Keratinocyte (primary cell): ENCODE results near the gene PACSIN2. TPM values are rescaled to one million over a fixed set of nuclear protein-coding genes. Genes with fewer than 3 reads are reported as not detected.

Experiments
- DNase-seq: peaks from one replicate; pipeline ENCODE4 v3.0.0-alpha.2; 2011; ENCODE audit warnings: low read depth, missing footprints, low spot score
- FAIRE-seq: peaks from 2 replicates; lab custom pipeline; 2011; peaks lifted over from hg19 to GRCh38; lab: Jason Lieb, UNC
- H2AFZ ChIP-seq: 2 replicates; pipeline ENCODE4 v1.6.0; 2012; ENCODE audit warnings: low read length, control low read depth, inconsistent platforms; ENCODE audit not compliant: control insufficient read depth
- H3K27ac ChIP-seq: 2 replicates; pipeline ENCODE4 v1.5.1; 2011; ENCODE audit warnings: low read length; ENCODE audit not compliant: control insufficient read depth, insufficient read depth
- H3K27me3 ChIP-seq: 3 replicates; pipeline ENCODE4 v1.6.0; 2011; ENCODE audit warnings: low read length; ENCODE audit not compliant: control insufficient read depth, insufficient read depth; ENCODE audit errors: extremely low read depth
- H3K36me3 ChIP-seq, 2 experiments: 2 replicates in 1 of 2; 3 replicates in 1 of 2; pipeline ENCODE4 v1.5.1; 2011; ENCODE audit warnings: low read length in 2 of 2, mild to moderate bottlenecking in 1 of 2; ENCODE audit not compliant: control insufficient read depth in 2 of 2, insufficient read depth in 2 of 2; ENCODE audit errors: extremely low read depth in 1 of 2
- H3K4me1 ChIP-seq: 3 replicates; pipeline ENCODE4 v1.5.1; 2011; ENCODE audit warnings: low read length; ENCODE audit not compliant: control insufficient read depth, insufficient read depth; ENCODE audit errors: extremely low read depth
- H3K4me2 ChIP-seq: 3 replicates; pipeline ENCODE4 v1.6.0; 2011; ENCODE audit warnings: low read depth, low read length; ENCODE audit not compliant: control insufficient read depth, insufficient read depth; ENCODE audit errors: extremely low read depth
- H3K4me3 ChIP-seq, 3 experiments: fragments of 200-600 bp in 1 of 3; sonication (generic) in 1 of 3; 2 replicates in 2 of 3; 3 replicates in 1 of 3; pipeline ENCODE4 v1.5.1; 2011 to 2016; ENCODE audit warnings: low read length in 3 of 3, mild to moderate bottlenecking in 3 of 3, control low read depth in 2 of 3, inconsistent platforms in 1 of 3, low read depth in 1 of 3, mixed read lengths in 1 of 3, mixed run types in 1 of 3, moderate library complexity in 1 of 3; ENCODE audit not compliant: control insufficient read depth in 2 of 3, insufficient read depth in 2 of 3; ENCODE audit errors: extremely low read depth in 1 of 3
- H3K79me2 ChIP-seq: 2 replicates; pipeline ENCODE4 v1.6.0; 2012; ENCODE audit warnings: low read length; ENCODE audit not compliant: control insufficient read depth, insufficient read depth
- H3K9ac ChIP-seq: 3 replicates; pipeline ENCODE4 v1.6.0; 2011; ENCODE audit warnings: low read length; ENCODE audit not compliant: control insufficient read depth, insufficient read depth; ENCODE audit errors: extremely low read depth
- H3K9me1 ChIP-seq: 3 replicates; pipeline ENCODE4 v1.6.0; 2011; ENCODE audit warnings: low read length; ENCODE audit not compliant: control insufficient read depth, insufficient read depth; ENCODE audit errors: extremely low read depth
- H3K9me3 ChIP-seq: 2 replicates; pipeline ENCODE4 v1.5.1; 2012; ENCODE audit warnings: low read depth, low read length; ENCODE audit not compliant: control insufficient read depth
- H4K20me1 ChIP-seq: 3 replicates; pipeline ENCODE4 v1.6.0; 2011; ENCODE audit warnings: low read length; ENCODE audit not compliant: control insufficient read depth, insufficient read depth; ENCODE audit errors: extremely low read depth
- CTCF ChIP-seq, 3 experiments: IDR thresholded peaks in 1 of 3; conservative IDR thresholded peaks in 1 of 3; optimal IDR thresholded peaks in 1 of 3; 2 replicates in 2 of 3; 3 replicates in 1 of 3; pipeline versions ENCODE3 to v1.5.1; 2011; ENCODE audit warnings: low read length in 3 of 3, mild to moderate bottlenecking in 3 of 3, moderate library complexity in 2 of 3, control low read depth in 1 of 3, inconsistent platforms in 1 of 3; ENCODE audit not compliant: insufficient read depth in 2 of 3; ENCODE audit errors: extremely low read depth in 1 of 3
- EZH2 ChIP-seq: IDR thresholded peaks from one replicate; pipeline ENCODE4 v1.6.1; 2012; ENCODE audit warnings: inconsistent platforms, mild to moderate bottlenecking, low read length, moderate library complexity
- dilution Hi-C: fragments of 300-500 bp; cut with MboI; formaldehyde crosslinking; loops from one replicate; pipeline ENCODE4 v1.7.0; 2020; ENCODE audit warnings: low sequenced_read_pairs; ENCODE audit not compliant: extremely low pct_ligation_motif_present
- polyA plus RNA-seq, 5 experiments: library from polyadenylated mRNA; depleted of rRNA in 3 of 5; stranded (reverse) in 3 of 5; stranded (forward) in 1 of 5; unstranded in 1 of 5; fragments of >200 nt; gene quantifications; 1 replicate in 1 of 5; 2 replicates in 3 of 5; 3 replicates in 1 of 5; pipeline versions ENCODE4 v1.2.1 to v1.2.3, GENCODE V29; 2011 to 2012; ENCODE audit warnings: missing spikeins in 2 of 5, low read depth in 1 of 5, low replicate concordance in 1 of 5

Gene PACSIN2
- polyA plus RNA-seq, 1 donor (not counting 4 experiments of a cell fraction or from before 2014, with no cell fraction given), result 55.5 TPM

GRCh38 chr22:42945736-42946135 lies 69.2 kb downstream of the PACSIN2 start:
- Histone ChIP-seq H3K4me3 (no peak overlapping the region), H3K4me1 (peaks cover 21% of the 10 kb centered on the region)

GRCh38 chr22:42945027-42945426 lies 69.9 kb downstream of the PACSIN2 start:
- H3K9ac ChIP-seq, result no peak overlapping the region
- H3K79me2 ChIP-seq, result peaks cover 65% of the 10 kb centered on the region
- no peak overlapping the region for H3K4me2 ChIP-seq
- peaks cover 6% of the 10 kb centered on the region for H3K9me1 ChIP-seq
- DNase-seq (no peak), FAIRE-seq (no peak)
- no peaks in the 10 kb centered on the region for H3K27me3 ChIP-seq
- H3K4me1 ChIP-seq, result peaks cover 28% of the 10 kb centered on the region
- no peak overlapping the region for H3K4me3 ChIP-seq
- no peak overlapping the region for H2AFZ ChIP-seq
- no peak overlapping the region for H3K27ac ChIP-seq
- TF ChIP-seq EZH2, result no peak
- TF ChIP-seq CTCF (optimal IDR thresholded peaks at IDR 0.05 in 1 of 3, IDR thresholded peaks at IDR 0.05 in 1 of 3, conservative IDR thresholded peaks at IDR 0.05 in 1 of 3; ENCODE audit: extremely low read depth in 1 of 3, insufficient read depth in 2 of 3, low read length in 3 of 3), result no peak
- no peaks in the 10 kb centered on the region for H3K9me3 ChIP-seq
- peaks cover 11% of the 10 kb centered on the region for H4K20me1 ChIP-seq
- H3K36me3 ChIP-seq, result peaks cover 1 to 8% of the 10 kb centered on the region in 2 experiments
- dilution Hi-C loops, result no loop called here

More at GRCh38 chr22:42945736-42946135, 69.2 kb downstream of the PACSIN2 start:
- Histone ChIP-seq H3K4me2 (no peak overlapping the region), H3K79me2 (peaks cover 69% of the 10 kb centered on the region), H4K20me1 (peaks cover 11% of the 10 kb centered on the region), H3K9me3 (no peaks in the 10 kb centered on the region), H3K36me3 (peaks cover 1 to 8% of the 10 kb centered on the region in 2 experiments), H2AFZ (no peak overlapping the region), H3K9ac (no peak overlapping the region), H3K27me3 (no peaks in the 10 kb centered on the region), H3K27ac (no peak overlapping the region), H3K9me1 (peaks cover 6% of the 10 kb centered on the region)
- FAIRE-seq (no peak), DNase-seq (no peak)
- TF ChIP-seq EZH2 (no peak), CTCF (optimal IDR thresholded peaks at IDR 0.05 in 1 of 3, IDR thresholded peaks at IDR 0.05 in 1 of 3, conservative IDR thresholded peaks at IDR 0.05 in 1 of 3; ENCODE audit: extremely low read depth in 1 of 3, insufficient read depth in 2 of 3, low read length in 3 of 3) (no peak)
- dilution Hi-C loops, result no loop called here
